ENCODE results near the gene IGF1.

DNA sequence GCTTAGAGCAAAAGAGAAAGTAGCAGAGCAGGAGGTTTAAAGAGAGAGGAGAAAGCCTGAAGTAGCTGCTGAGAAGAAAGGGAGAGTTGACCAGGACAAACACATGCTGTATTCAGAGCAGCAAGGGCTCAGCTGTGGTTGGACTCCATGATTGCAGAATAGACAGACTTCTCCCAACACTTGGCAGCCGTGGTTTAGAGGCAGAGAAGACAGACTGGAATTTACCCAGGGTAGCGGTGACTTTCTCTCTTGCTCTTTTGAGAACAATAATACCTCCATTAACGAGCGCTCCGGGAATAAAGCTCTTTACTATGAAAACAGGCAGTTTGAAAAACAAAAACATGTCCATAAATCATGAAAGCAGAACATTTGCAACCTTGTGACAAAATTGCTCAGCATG is 21.4 kb upstream of the IGF1 start:
- TF ChIP-seq EZH2 (IDR thresholded peaks at IDR 0.05) (no peak), POLR2AphosphoS5 (IDR thresholded peaks at IDR 0.05; ENCODE audit: borderline replicate concordance, low read depth, low read length) (no peak)
